GM18861 (cell line): ENCODE measurements around the gene CA11.

Source experiments
- ATAC-seq: cut with Tn5 transposase; IDR thresholded peaks from one replicate; pipeline ENCODE4 v1.9.1; 2021; ENCODE audit not compliant: unreplicated experiment

Gene CA11

DNA sequence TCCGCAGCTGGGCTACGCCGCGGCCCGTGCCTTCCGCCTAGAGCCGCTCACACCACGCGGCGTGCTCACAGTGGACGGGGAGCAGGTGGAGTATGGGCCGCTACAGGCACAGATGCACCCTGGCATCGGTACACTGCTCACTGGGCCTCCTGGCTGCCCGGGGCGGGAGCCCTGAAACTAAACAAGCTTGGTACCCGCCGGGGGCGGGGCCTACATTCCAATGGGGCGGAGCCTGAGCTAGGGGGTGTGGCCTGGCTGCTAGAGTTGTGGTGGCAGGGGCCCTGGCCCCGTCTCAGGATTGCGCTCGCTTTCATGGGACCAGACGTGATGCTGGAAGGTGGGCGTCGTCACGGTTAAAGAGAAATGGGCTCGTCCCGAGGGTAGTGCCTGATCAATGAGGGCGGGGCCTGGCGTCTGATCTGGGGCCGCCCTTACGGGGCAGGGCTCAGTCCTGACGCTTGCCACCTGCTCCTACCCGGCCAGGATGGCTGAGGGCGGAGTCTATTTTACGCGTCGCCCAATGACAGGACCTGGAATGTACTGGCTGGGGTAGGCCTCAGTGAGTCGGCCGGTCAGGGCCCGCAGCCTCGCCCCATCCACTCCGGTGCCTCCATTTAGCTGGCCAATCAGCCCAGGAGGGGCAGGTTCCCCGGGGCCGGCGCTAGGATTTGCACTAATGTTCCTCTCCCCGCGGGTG, 16.2 kb downstream of the CA11 start:
- ATAC-seq = no peak

DNA sequence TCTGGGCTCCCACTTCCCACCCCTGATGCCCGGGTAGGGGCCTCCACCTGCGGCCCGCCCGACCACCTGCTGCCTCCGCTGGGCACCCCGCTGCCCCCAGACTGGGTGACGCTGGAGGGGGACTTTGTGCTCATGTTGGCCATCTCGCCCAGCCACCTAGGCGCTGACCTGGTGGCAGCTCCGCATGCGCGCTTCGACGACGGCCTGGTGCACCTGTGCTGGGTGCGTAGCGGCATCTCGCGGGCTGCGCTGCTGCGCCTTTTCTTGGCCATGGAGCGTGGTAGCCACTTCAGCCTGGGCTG, 16.7 kb downstream of the CA11 start:
- ATAC-seq = no peak

GRCh38 chr19:48628486-48629296, 17.3 kb downstream of the CA11 start:
- ATAC-seq = no peak

DNA sequence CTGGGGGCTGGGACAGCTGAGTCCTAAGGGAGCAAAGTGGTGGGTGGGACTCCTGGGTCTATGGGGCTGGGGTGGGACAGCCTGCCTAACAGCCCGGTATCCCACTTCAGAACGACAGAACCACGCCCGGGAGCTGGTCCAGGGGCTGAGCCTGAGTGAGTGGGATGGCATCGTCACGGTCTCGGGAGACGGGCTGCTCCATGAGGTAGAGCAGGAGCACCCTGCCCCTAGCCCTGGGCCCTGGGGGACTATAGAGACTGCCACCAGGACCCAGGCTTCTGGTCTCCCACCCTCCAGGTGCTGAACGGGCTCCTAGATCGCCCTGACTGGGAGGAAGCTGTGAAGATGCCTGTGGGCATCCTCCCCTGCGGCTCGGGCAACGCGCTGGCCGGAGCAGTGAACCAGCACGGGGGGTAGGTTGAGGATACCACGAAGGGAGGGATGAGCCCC, 18.1 kb downstream of the CA11 start:
- ATAC-seq = no peak

DNA sequence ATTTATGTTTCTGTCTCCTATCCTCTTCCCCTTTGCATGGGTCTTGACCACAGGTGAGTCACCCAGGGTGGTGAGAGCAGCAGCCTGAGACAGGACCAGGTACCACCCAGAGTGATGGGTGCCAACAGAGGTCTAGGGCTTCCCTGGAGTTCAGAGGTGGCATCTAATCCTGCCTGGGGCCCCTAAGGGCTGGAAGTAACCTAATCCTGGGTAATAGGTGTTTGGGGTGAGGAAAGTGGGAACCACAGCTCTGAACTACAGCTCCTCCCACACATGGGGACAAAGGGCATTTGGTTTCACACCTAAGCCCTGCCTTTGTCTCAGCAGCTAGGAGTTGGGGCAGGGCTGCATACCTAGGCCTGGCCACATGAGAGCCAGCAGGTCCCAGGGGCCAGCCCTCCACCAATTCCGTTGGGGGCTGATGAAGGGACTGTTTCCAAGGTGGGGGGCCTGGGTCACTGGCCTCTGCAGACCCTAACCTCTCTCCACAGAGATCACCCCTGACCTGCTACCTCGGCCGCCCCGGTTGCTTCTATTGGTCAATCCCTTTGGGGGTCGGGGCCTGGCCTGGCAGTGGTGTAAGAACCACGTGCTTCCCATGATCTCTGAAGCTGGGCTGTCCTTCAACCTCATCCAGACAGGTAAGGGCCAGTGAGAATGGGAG, 18.7 kb downstream of the CA11 start:
- no peak for ATAC-seq

- no peak for ATAC-seq
Observed at GRCh38 chr19:48625891-48626327, 20.1 kb downstream of the CA11 start.

DNA sequence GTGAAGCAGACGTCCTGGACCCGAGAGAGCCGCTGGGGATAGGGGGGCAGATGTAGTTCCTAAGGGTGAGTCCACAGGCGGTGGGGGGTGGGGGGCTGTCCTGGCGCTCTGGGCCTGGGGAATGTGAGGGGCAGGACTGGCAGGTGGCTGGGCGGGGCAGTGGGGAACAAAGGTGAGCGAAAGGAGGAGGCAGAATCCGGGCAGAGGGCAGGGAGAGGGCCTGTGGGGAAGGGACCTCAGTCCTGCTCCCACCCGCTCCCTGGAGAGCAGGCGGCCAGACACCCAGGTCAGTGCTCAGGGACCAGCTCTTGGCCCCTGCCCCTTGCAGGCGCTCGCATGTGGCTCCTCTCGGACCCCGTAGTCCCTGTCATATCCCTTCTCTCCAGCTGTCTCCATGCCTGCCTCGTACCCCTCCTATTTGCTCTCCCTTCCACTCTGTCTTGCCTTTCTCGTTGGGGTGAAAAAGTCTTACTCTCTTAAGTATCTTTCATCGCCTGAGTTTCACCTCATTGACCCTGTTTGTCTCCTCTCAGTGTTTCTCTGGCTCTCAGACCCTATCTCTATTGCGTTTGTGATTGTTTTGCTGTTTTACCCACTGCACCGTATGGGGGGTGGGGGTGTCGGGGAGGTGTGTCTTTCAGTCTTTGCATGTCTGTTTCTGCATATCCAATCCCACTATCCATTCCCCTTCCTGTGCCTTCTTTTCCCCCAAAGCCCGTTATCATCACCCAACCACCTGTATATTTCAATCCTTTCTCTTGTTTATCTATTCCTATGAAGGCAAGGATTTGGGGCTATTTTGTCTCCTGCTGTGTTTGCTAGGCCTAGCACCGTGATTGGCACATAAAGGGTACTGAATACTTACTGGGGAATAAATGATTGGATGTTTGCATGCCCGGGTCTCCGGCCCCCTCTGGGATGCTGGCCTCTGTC, 20.9 kb downstream of the CA11 start:
- no peak for ATAC-seq

DNA sequence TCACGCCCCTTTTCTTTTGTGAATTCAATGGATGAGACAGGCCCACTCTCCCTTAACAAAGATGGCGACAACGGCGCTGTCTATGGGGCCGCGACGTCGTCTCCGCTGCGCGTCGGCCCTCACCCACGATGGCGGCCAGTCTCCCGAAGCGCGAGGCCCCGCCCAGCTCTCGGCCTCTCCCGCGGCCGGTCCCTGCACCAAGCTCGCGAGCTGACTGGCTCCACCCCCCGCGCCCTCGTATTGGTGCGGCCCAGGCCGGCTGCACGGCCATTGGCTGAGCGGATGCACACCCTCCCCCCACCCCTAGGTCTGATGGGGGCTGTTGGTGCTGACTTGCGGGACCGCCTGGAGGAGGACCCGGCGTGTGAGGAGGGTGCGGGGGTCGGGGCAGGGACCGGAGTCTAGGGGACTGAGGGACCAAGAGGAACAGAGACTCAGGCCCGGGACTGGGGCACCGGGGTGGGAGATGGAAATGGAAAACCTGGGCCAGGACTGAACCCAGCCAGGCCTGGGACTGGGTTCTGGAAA, 21.9 kb downstream of the CA11 start:
- ATAC-seq = peak; percentile 39

DNA sequence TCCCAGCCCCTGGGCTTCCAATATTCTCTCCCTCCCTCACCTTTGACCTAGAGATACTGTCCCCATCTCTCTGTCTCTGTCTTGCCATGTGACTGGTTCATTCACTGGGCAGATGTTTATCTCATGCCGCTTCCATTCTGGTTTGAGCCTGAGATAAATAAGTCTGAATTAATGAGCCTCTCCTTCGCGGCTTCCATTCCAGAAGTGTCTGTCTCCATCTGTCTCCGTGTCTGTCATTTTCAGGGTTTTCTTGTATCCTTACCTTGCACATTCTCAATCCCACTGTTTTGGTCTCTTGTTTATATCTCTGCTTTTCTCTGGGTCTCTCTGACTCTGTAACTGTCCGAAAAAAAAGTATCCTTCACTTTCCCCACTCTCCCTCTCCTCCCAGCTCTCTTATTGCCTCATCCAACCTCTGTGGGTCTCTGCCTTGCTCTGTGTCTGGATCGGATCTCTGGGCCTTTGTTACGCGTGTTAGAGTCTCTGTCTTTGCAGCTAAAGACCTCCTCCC, 22.4 kb downstream of the CA11 start:
- no peak for ATAC-seq

DNA sequence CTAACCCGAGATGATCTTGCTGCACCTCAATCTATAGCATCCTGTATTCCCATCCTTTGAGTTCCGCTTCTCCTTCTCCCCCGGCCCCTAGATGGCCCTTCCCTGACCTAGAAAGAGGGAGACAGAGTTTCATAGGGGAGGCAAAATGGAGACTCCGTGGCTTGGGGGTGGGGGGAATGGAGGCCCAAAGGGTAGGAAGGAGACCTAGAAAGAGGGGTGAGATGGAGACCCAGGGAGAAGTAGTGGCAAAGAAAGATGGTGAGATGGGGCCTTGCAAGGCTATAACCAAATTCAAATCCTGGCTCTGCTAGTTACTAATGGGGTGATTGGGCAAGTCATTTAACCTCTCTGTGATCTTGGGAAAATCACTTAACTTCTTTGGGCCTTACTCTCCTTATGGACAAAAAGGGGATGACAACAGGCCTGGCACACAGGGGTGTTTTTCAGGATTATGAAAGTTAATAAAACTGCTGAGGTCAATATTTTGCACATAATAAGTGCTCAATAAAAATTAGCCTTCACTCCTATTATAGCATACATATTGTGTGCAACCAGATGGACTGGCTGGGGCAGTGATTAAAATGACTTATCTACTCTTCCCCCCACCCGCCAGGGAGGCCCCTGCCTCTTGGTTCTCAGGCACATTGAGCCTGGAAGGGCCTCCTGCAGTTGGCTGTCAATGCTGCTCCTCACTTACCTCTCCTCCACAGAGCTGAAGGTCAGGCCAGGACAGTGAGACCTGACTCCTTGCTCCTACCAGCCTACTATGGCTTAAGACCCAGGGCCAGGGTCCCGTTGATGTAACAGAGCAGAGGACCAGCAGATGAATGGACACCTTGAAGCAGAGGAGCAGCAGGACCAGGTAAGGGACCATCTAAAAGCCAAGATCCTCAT, 26.0 kb downstream of the CA11 start:
- no peak for ATAC-seq

DNA sequence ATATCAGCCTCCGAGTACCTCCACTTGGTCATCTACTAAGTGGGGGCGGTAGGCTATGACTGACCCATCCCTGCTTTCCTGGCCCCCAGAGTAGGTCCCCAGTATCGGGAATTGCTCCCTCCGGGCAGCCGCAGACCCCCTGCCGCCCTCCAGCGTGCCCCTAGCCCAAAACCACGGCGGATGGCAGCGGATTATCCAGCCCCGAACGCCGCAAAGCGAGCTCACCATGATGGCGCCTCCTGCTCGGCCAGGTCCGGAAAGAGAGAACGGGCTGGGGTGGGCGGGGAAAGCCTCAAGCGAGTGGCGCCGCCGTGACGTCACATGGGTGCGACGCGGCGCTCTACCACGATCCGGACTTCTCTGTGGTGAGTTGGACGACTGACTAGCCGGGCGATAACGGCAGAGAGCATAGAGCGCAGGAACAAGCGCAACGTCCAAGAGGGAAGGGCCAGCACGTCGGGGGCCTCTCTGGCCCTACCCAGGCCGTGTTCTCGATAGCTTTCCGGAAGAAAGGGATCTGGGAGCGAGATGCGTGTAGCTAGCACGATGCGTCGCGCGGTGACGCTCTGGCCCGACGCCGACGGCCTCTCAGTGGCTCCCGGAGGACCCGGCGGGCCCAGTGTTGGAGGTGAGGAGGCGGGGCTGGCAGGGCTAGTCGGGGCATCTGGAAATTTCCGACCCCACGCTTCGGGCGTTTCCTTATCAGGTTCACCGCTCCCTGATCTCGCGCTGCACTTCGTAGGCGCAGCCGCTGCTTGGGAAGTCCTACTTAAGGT, 26.9 kb downstream of the CA11 start, which contains the start of the genes RPL18 and SPHK2:
Gene RPL18 (minus strand): TSS at position 263 of the 776 bp plus-strand sequence. CDS start 35 bp downstream, at position 228.
Gene SPHK2 (plus strand): TSS at position 591 of the 776 bp plus-strand sequence. CDS start 1,009 bp downstream, outside the sequence.
- ATAC-seq = peak; percentile 87

DNA sequence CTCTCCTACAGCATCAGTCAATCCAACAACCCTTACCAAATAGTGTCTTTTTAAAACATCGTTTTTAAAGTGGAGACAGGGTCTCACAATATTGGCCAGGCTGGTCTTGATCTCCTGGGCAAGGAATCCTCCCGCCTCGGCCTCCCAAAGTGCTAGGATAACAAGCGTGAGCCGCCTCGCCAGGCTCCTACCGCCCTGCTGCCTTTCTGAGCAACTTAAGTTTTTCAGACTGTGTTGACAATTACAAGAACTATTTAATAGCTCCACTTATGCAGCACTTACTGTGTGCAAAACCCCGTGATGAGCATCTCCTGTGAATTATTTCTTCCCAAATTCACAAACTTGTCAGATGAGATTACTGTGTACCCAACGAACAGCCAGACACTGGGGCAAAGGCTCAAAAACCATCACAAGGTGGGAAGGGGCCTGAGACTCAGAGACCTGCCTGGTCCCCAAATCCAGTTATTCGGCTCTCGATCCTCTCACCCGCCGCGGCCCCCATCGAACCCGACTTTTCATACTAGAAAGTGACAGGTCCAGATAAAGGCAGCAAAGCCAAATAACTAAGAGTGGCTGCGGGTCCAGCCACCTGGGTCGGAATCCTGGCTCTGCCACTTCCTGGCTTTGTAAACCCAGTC, 27.6 kb downstream of the CA11 start:
- ATAC-seq = no peak

DNA sequence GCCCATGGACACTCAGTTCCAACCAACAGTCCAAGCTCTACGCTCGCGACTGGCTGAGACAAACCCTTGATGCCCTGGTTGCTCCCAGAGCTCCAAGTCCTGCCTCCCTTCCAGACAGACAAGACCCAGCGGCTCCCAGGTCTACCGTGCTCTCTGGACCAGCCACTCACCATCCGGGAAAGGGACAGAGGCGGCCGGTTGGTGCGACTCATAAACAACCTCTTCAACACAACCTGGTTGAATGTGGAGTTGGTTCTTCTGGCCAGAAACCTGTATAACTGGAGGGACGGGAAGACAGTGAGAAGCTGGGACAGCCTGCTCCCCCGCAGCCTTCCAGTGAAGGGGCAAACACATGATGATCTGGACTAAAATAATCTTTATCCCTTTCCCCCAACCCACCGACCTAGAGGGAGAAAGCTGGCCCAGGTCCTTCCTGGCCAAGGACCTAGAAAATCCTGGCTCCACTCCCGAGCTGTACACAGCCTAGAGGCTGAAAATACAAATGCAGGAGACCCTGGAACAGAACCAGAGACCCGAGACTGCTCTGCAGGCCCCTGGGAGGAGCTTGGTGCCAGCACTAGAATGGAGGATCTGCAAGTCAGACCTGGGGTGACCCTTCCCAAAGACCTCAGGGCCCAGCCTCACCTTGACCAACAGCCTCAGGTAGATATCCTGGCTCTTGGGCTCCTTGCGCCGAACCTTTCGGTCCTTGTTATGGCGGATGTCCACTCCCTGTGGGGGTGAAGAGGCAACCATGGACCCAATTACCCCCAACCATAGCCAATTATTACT, 28.6 kb downstream of the CA11 start:
- ATAC-seq = no peak

GRCh38 chr19:48616491-48617056, 29.4 kb downstream of the CA11 start:
- no peak for ATAC-seq

DNA sequence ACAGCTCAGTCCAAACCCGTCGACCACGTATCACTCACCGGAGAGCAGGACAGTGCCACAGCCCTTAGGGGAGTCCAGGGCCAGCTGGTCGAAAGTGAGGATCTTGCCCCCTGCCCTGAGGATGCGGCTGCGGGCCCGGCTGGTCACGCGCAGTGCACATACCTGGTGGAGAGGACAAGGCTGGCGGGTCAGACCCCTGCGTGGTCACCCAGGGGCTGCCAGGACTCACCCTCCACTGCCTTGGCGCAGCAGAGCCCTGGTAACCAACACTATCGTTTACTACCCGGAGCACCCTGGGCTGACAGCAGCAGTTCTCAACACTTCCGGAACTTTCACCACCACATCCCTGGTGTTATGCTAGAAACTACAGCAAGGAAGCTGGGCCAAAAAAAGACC, 29.9 kb downstream of the CA11 start:
- ATAC-seq = no peak

DNA sequence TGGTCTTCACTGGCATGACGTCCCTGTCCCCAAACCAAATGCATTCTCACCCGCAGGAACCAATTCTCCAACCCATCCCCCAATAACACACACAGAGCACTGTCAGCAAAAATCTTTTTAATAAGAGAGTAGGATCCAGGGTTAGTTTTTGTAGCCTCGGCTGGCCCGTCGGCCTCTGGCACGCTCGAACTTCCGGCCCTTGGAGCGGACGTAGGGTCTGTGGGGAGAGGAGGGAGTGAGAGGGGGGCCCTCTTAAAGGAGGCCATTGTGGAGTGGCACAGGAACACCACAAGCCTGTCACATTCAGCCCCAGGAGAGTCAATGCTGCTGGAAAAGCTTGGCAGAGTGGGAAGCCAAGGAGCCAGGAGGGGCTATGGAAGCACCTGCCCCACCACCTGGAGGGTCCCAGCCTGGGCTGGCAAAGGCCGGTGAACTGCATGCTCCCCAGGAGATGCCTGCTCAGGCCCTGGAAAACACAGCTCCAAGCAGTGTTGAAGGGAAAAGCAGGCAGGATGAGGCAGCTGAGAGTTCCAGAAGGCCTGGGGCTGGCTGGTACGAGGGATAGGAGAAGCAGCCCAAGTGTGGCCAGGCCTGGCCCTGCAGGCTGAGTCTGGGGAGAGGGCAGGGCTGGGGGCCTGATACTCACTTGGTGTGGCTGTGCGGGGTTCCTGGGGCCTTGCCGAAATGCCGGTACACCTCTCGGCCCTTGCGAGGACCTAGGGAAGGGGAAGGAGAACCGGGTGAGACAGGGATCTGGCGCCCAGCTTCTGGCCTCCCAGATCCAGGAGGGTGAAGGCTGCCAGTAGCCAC, 30.6 kb downstream of the CA11 start:
- ATAC-seq = no peak
